Mucosa of descending colon (tissue), 3 donors: ENCODE measurements around the gene RNF34. TPM values are rescaled to one million over a fixed set of nuclear protein-coding genes. Genes with fewer than 3 reads are reported as not detected.
A peak's percentile ranks its signal among the peaks of the same experiment; 100 is the strongest.
"Not testable (repeated sequence)": the region's sequence is repeated elsewhere in the genome, so short reads cannot be mapped to it uniquely, and the experiment has no call there.

Source experiments
- ATAC-seq: fragments of 200-7000 bp; cut with Tn5 transposase; one replicate; pipeline ENCODE4 v1.9.1; 2020; ENCODE audit warnings: mild to moderate bottlenecking, moderate library complexity
- DNase-seq, 3 donors: peaks; one replicate each; pipeline ENCODE4 v3.0.0-alpha.2; 2020
- H3K36me3 ChIP-seq: fragments of 200-600 bp; one replicate; pipeline ENCODE4 v1.8.0; 2021; ENCODE audit warnings: low read depth, mild to moderate bottlenecking
- H3K4me1 ChIP-seq: fragments of 200-600 bp; one replicate; pipeline ENCODE4 v1.8.0; 2021; ENCODE audit warnings: low read depth, mild to moderate bottlenecking
- H3K4me3 ChIP-seq: fragments of 200-600 bp; one replicate; pipeline ENCODE4 v1.8.0; 2021; ENCODE audit warnings: mild to moderate bottlenecking
- H3K9me3 ChIP-seq: fragments of 200-600 bp; one replicate; pipeline ENCODE4 v1.8.0; 2021; ENCODE audit warnings: mild to moderate bottlenecking
- CTCF ChIP-seq: fragments of 200-600 bp; IDR thresholded peaks from one replicate; pipeline ENCODE4 v1.8.0; 2022; ENCODE audit warnings: antibody characterized with exemption, mild to moderate bottlenecking
- intact Hi-C, 2 donors: fragments of 100-400 bp; cut with DNase I in 1 of 2; cut with micrococcal nuclease in 1 of 2; formaldehyde crosslinking; loops; one replicate each; pipeline versions ENCODE4 v1.11.0 to v1.11.1; 2022; cut with DNase I, micrococcal nuclease
- total RNA-seq, 3 donors: library from RNA; stranded (reverse); fragmentation: NEBNext Ultra II Directional in 2 of 3; extraction: Animal tissue kit (Norgen Biotek cat#: 25700) in 2 of 3; gene quantifications; one replicate each; pipeline versions ENCODE4 v1.2.1 to v1.2.4, GENCODE V29; 2021 to 2023
- donor health status: DM: no; HTN: no; CAD: no; lungs with moderate emphysema.
- donor health status: DM: no; HTN: no; CAD: no.
- donor health status: DM: no; HTN: yes; CAD: no.

The RNF34 gene
- total RNA-seq, 3 donors from 2014 or later, result 44.4 to 50.8 (median 46.8) TPM

DNA sequence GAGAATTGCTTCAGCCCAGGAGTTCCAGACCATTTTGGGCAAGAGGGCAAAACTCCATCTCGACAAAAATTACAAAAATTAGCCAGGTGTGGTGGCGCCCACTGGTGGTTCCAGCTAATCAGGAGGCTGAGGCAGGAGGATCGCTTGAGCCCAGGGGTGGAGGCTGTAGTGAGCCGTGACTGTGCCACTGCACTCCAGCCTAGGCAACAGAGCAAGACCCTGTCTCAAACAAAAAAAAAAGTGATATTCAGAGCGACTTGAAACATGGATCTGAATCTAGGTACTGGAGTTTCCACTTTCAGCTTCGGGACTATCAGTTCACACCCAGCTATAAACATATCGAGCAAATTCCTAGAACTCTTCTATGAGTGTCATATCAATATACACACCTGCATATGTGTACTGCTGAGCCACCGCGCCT, 16.3 kb upstream of the RNF34 start:
- DNase-seq (no peak), ATAC-seq (peak; percentile 36)
- Histone ChIP-seq H3K36me3 (no peaks in the 10 kb centered on the region), H3K4me3 (no peak overlapping the region), H3K4me1 (no peaks in the 10 kb centered on the region), H3K9me3 (no peaks in the 10 kb centered on the region)
- no peak for TF ChIP-seq CTCF
- intact Hi-C loops, result no loop called here

GRCh38 chr12:121384891-121385290, 15.0 kb upstream of the RNF34 start:
- H3K9me3 ChIP-seq, ATAC-seq, H3K4me1 ChIP-seq, H3K4me3 ChIP-seq, DNase-seq, intact Hi-C loops, H3K36me3 ChIP-seq: not testable (repeated sequence)

GRCh38 chr12:121388421-121388981, 11.4 kb upstream of the RNF34 start:
- DNase-seq (no peak), ATAC-seq (no peak)
- Histone ChIP-seq H3K4me1 (no peaks in the 10 kb centered on the region), H3K9me3 (no peaks in the 10 kb centered on the region), H3K36me3 (no peaks in the 10 kb centered on the region), H3K4me3 (no peak overlapping the region)
- TF ChIP-seq CTCF, result no peak
- intact Hi-C loops, result no loop called here

DNA sequence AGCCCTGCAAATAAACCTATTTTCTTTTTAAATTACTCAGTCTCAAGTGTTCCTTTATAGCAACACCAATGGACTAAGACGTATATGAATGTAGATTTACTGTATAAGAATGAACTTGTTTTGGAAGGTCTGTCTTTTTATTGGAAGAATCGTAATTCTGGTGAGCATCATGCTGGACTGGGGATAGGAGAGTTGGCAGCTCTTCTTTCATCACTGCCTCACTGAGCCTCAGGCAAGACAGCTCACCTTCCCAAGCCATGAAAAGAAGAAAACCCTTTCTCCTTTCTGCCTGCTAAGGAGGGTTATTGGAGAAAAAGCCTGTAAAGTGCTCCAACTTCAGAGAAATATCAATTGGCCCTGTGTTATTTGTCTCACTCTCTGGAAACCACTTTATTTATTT, 9.1 kb upstream of the RNF34 start:
- Histone ChIP-seq H3K9me3 (no peaks in the 10 kb centered on the region), H3K4me3 (no peak overlapping the region), H3K4me1 (no peaks in the 10 kb centered on the region), H3K36me3 (no peaks in the 10 kb centered on the region)
- no peak for ATAC-seq
- TF ChIP-seq CTCF, result no peak
- no peak for DNase-seq
- intact Hi-C loops, result no loop called here

GRCh38 chr12:121391619-121392324, 8.1 kb upstream of the RNF34 start:
- TF ChIP-seq CTCF, result no peak
- intact Hi-C loops, result no loop called here
- H3K4me3 ChIP-seq, result no peak overlapping the region
- peak; percentile 73 for ATAC-seq
- H3K9me3 ChIP-seq, result no peaks in the 10 kb centered on the region
- DNase-seq, result peak in 1 of 3 donors; percentile 28
- H3K36me3 ChIP-seq, result no peaks in the 10 kb centered on the region
- no peaks in the 10 kb centered on the region for H3K4me1 ChIP-seq

- no peaks in the 10 kb centered on the region for H3K9me3 ChIP-seq
- no peaks in the 10 kb centered on the region for H3K36me3 ChIP-seq
- TF ChIP-seq CTCF, result no peak
- H3K4me3 ChIP-seq, result no peak overlapping the region
- no peaks in the 10 kb centered on the region for H3K4me1 ChIP-seq
- ATAC-seq (no peak), DNase-seq (no peak)
- intact Hi-C loops, result no loop called here
These were observed 7.6 kb upstream of the RNF34 start for GRCh38 chr12:121392325-121392716.
